Mesenchymal stem cell (in vitro differentiated cells and primary cell): ENCODE measurements around the gene PHIP.
A peak's percentile ranks its signal among the peaks of the same experiment; 100 is the strongest.

Experiments
- DNase-seq: peaks from one replicate; pipeline ENCODE4 v3.0.0-alpha.2; 2013
- H2AFZ ChIP-seq: one replicate; pipeline ENCODE4 v1.6.1; 2013; ENCODE audit warnings: low read depth, mild to moderate bottlenecking, control low read depth, inconsistent platforms, low read length, moderate library complexity
- H2AK5ac ChIP-seq: 2 replicates; pipeline ENCODE4 v1.6.1; 2013; ENCODE audit warnings: low read length, moderate library complexity, mild to moderate bottlenecking, inconsistent platforms; ENCODE audit not compliant: severe bottlenecking
- H2BK120ac ChIP-seq: one replicate; pipeline ENCODE4 v1.6.1; 2013; ENCODE audit warnings: low read depth, mild to moderate bottlenecking, inconsistent platforms, low read length, moderate library complexity
- H2BK12ac ChIP-seq, 2 experiments: one replicate each; pipeline ENCODE4 v1.6.1; 2013; ENCODE audit warnings: inconsistent platforms in 2 of 2, low read length in 2 of 2, mild to moderate bottlenecking in 2 of 2, moderate library complexity in 2 of 2, control low read depth in 1 of 2
- H2BK15ac ChIP-seq: one replicate; pipeline ENCODE4 v1.6.1; 2013; ENCODE audit warnings: mild to moderate bottlenecking, low read depth, inconsistent platforms; ENCODE audit not compliant: poor library complexity, severe bottlenecking
- H2BK5ac ChIP-seq: 2 replicates; pipeline ENCODE4 v1.6.1; 2013; ENCODE audit warnings: low read depth, mild to moderate bottlenecking, low read length, control low read depth, inconsistent platforms; ENCODE audit not compliant: poor library complexity, severe bottlenecking
- H3K14ac ChIP-seq, 2 experiments: one replicate each; pipeline ENCODE4 v1.6.1; 2013; ENCODE audit warnings: inconsistent platforms in 2 of 2, low read length in 2 of 2, control low read depth in 1 of 2, mild to moderate bottlenecking in 1 of 2, moderate library complexity in 1 of 2
- H3K18ac ChIP-seq, 2 experiments: one replicate each; pipeline ENCODE4 v1.6.1; 2013; ENCODE audit warnings: inconsistent platforms in 2 of 2, low read length in 2 of 2, control low read depth in 1 of 2, low read depth in 1 of 2, mild to moderate bottlenecking in 1 of 2
- H3K23ac ChIP-seq, 2 experiments: one replicate each; pipeline ENCODE4 v1.6.1; 2013; ENCODE audit warnings: inconsistent platforms in 2 of 2, low read length in 2 of 2, mild to moderate bottlenecking in 2 of 2, moderate library complexity in 2 of 2, control low read depth in 1 of 2
- H3K27ac ChIP-seq: 2 replicates; pipeline ENCODE4 v1.5.1; 2013; ENCODE audit warnings: mild to moderate bottlenecking, moderate library complexity, low read length, control low read depth, inconsistent platforms; ENCODE audit not compliant: poor library complexity, severe bottlenecking
- H3K27me3 ChIP-seq, 2 experiments: 2 replicates each; pipeline versions ENCODE4 v1.6.1 to v1.7.0; 2013; ENCODE audit warnings: low read length in 2 of 2, mild to moderate bottlenecking in 2 of 2, moderate library complexity in 2 of 2, control low read depth in 1 of 2, inconsistent platforms in 1 of 2; ENCODE audit not compliant: control insufficient read depth in 1 of 2, insufficient read depth in 1 of 2
- H3K36me3 ChIP-seq, 2 experiments: 2 replicates each; pipeline versions ENCODE4 v1.6.1 to v1.7.0; 2013; ENCODE audit warnings: low read length in 2 of 2, control low read depth in 1 of 2, inconsistent platforms in 1 of 2, low read depth in 1 of 2, mild to moderate bottlenecking in 1 of 2; ENCODE audit not compliant: insufficient read depth in 2 of 2, control insufficient read depth in 1 of 2
- H3K4ac ChIP-seq, 2 experiments: one replicate each; pipeline ENCODE4 v1.6.1; 2013; ENCODE audit warnings: inconsistent platforms in 2 of 2, low read length in 2 of 2, mild to moderate bottlenecking in 2 of 2, moderate library complexity in 2 of 2, control low read depth in 1 of 2, low read depth in 1 of 2
- H3K4me1 ChIP-seq: 2 replicates; pipeline ENCODE4 v1.6.1; 2013; ENCODE audit warnings: low read depth, low read length, control low read depth; ENCODE audit not compliant: control insufficient read depth, insufficient read depth
- H3K4me2 ChIP-seq: 2 replicates; pipeline ENCODE4 v1.6.1; 2013; ENCODE audit warnings: low read length, mild to moderate bottlenecking, inconsistent platforms; ENCODE audit not compliant: poor library complexity, severe bottlenecking
- H3K4me3 ChIP-seq, 2 experiments: 2 replicates each; pipeline versions ENCODE4 v1.5.1 to v1.7.0; 2013; ENCODE audit warnings: low read length in 2 of 2, mild to moderate bottlenecking in 2 of 2, control low read depth in 1 of 2, low read depth in 1 of 2; ENCODE audit not compliant: insufficient read depth in 1 of 2
- H3K79me1 ChIP-seq: replicated peaks from 2 replicates; pipeline ENCODE4 v1.6.1; 2013; ENCODE audit warnings: mild to moderate bottlenecking, control low read depth, low read length, inconsistent platforms; ENCODE audit not compliant: poor library complexity, severe bottlenecking
- H3K9ac ChIP-seq: 2 replicates; pipeline ENCODE4 v1.7.0; 2013; ENCODE audit warnings: mild to moderate bottlenecking, low read length, moderate library complexity
- H3K9me3 ChIP-seq: 2 replicates; pipeline ENCODE4 v1.7.0; 2013; ENCODE audit warnings: mild to moderate bottlenecking, low read length; ENCODE audit not compliant: control insufficient read depth
- H4K8ac ChIP-seq: one replicate; pipeline ENCODE4 v1.6.1; 2013; ENCODE audit warnings: inconsistent platforms, mild to moderate bottlenecking, low read length, moderate library complexity
- H4K91ac ChIP-seq: one replicate; pipeline ENCODE4 v1.6.1; 2013; ENCODE audit warnings: mild to moderate bottlenecking, low read length, inconsistent platforms
- WGBS: methylation state at CpG from one replicate; pipeline ENCODE4 v1.1.7; 2013; ENCODE audit warnings: mixed read lengths; 5-methylcytosine and 5-hydroxymethylcytosine counted together

The PHIP gene

GRCh38 chr6:78911218-78911940, 166.7 kb downstream of the PHIP start:
- Histone ChIP-seq H3K27me3 (no peaks in the 10 kb centered on the region), H4K8ac (no peak overlapping the region), H3K9ac (peak overlapping the region; percentile 81), H3K4me3 (peak overlapping the region in 1 of 2 experiments; percentile 85), H2BK15ac (no peak overlapping the region), H3K4me1 (peaks cover 5% of the 10 kb centered on the region), H2BK5ac (peak overlapping the region; percentile 9), H3K18ac (no peak overlapping the region), H3K4ac (no peak overlapping the region), H2AFZ (peak overlapping the region; percentile 84), H3K9me3 (peaks cover under 1% of the 10 kb centered on the region), H2AK5ac (no peak overlapping the region), H3K79me1 (no peaks in the 10 kb centered on the region), H3K23ac (no peak overlapping the region), H3K4me2 (no peak overlapping the region), H2BK12ac (no peak overlapping the region), H3K14ac (no peak overlapping the region), H4K91ac (no peak overlapping the region), H3K36me3 (no peaks in the 10 kb centered on the region), H2BK120ac (no peak overlapping the region), H3K27ac (no peak overlapping the region)
- 80% methylated on average over 9 of the region's 9 CpGs for WGBS
- no peak for DNase-seq

GRCh38 chr6:78910591-78911171, 167.4 kb downstream of the PHIP start:
- H3K9me3 ChIP-seq = no peaks in the 10 kb centered on the region
- H4K91ac ChIP-seq = peak overlapping the region; percentile 43
- peak overlapping the region; percentile 65 to 85 for H3K4me3 ChIP-seq
- H2BK12ac ChIP-seq = peak overlapping the region in 1 of 2 experiments; percentile 45
- no peaks in the 10 kb centered on the region for H3K27me3 ChIP-seq
- WGBS = 3% methylated on average over 49 of the region's 49 CpGs
- peak overlapping the region in 1 of 2 experiments; percentile 73 for H3K14ac ChIP-seq
- H3K27ac ChIP-seq = no peak overlapping the region
- peak overlapping the region in 1 of 2 experiments; percentile 93 for H3K23ac ChIP-seq
- H3K36me3 ChIP-seq = no peaks in the 10 kb centered on the region
- no peak overlapping the region for H3K4ac ChIP-seq
- no peak overlapping the region for H2AK5ac ChIP-seq
- peak overlapping the region; percentile 42 to 61 for H3K18ac ChIP-seq
- peak; percentile 24 for DNase-seq
- peaks cover 5% of the 10 kb centered on the region for H3K4me1 ChIP-seq
- no peak overlapping the region for H4K8ac ChIP-seq
- peak overlapping the region; percentile 81 for H3K9ac ChIP-seq
- peak overlapping the region; percentile 84 for H2AFZ ChIP-seq
- H3K4me2 ChIP-seq = peak overlapping the region; percentile 78
- H2BK5ac ChIP-seq = peak overlapping the region; percentile 9
- H2BK120ac ChIP-seq = no peak overlapping the region
- H2BK15ac ChIP-seq = no peak overlapping the region
- no peaks in the 10 kb centered on the region for H3K79me1 ChIP-seq

- H2AK5ac ChIP-seq = no peak overlapping the region
- H4K91ac ChIP-seq = no peak overlapping the region
- no peak overlapping the region for H3K23ac ChIP-seq
- no peaks in the 10 kb centered on the region for H3K79me1 ChIP-seq
- no peak overlapping the region for H2AFZ ChIP-seq
- no peak overlapping the region for H4K8ac ChIP-seq
- WGBS = 94% methylated on average over 7 of the region's 10 CpGs
- no peaks in the 10 kb centered on the region for H3K36me3 ChIP-seq
- H3K4me3 ChIP-seq = peak overlapping the region in 1 of 2 experiments; percentile 85
- no peaks in the 10 kb centered on the region for H3K9me3 ChIP-seq
- DNase-seq = no peak
- no peak overlapping the region for H2BK120ac ChIP-seq
- no peak overlapping the region for H2BK12ac ChIP-seq
- H3K4me2 ChIP-seq = no peak overlapping the region
- H3K27me3 ChIP-seq = no peaks in the 10 kb centered on the region
- no peak overlapping the region for H3K18ac ChIP-seq
- no peak overlapping the region for H2BK5ac ChIP-seq
- peaks cover 5% of the 10 kb centered on the region for H3K4me1 ChIP-seq
- no peak overlapping the region for H3K4ac ChIP-seq
- H3K14ac ChIP-seq = no peak overlapping the region
- no peak overlapping the region for H3K27ac ChIP-seq
- no peak overlapping the region for H2BK15ac ChIP-seq
- peak overlapping the region; percentile 81 for H3K9ac ChIP-seq
Observed at GRCh38 chr6:78910010-78910409, 168.0 kb downstream of the PHIP start.

- no peak overlapping the region for H4K91ac ChIP-seq
- 59% methylated on average over 2 of the region's 3 CpGs for WGBS
- H2BK12ac ChIP-seq = no peak overlapping the region
- H2BK120ac ChIP-seq = no peak overlapping the region
- H3K9me3 ChIP-seq = no peaks in the 10 kb centered on the region
- no peaks in the 10 kb centered on the region for H3K36me3 ChIP-seq
- DNase-seq = peak; percentile 33
- H3K27me3 ChIP-seq = no peaks in the 10 kb centered on the region
- no peak overlapping the region for H4K8ac ChIP-seq
- H3K9ac ChIP-seq = peak overlapping the region; percentile 74
- no peak overlapping the region for H3K18ac ChIP-seq
- no peak overlapping the region for H3K14ac ChIP-seq
- H3K4me3 ChIP-seq = peak overlapping the region in 1 of 2 experiments; percentile 19
- H2AFZ ChIP-seq = no peak overlapping the region
- H3K23ac ChIP-seq = no peak overlapping the region
- no peaks in the 10 kb centered on the region for H3K79me1 ChIP-seq
- no peak overlapping the region for H2AK5ac ChIP-seq
- H3K4ac ChIP-seq = no peak overlapping the region
- no peak overlapping the region for H2BK15ac ChIP-seq
- H3K27ac ChIP-seq = no peak overlapping the region
- H2BK5ac ChIP-seq = no peak overlapping the region
- H3K4me1 ChIP-seq = peaks cover 5% of the 10 kb centered on the region
- no peak overlapping the region for H3K4me2 ChIP-seq
Observed at GRCh38 chr6:78909391-78909790, 168.7 kb downstream of the PHIP start.
